PC-3 (cell line): ENCODE data around the gene GJC1. TPM values are rescaled to one million over a fixed set of nuclear protein-coding genes. Genes with fewer than 3 reads are reported as not detected.

ENCODE experiments used
- ATAC-seq: fragments of 200-7000 bp; cut with Tn5 transposase; 2 replicates; pipeline ENCODE4 v1.9.1; 2020; ENCODE audit warnings: mild to moderate bottlenecking, moderate library complexity
- BruUV-seq: library from RNA; stranded (reverse); fragments of 400-500 nt; replicated peaks from 2 replicates; lab custom pipeline; 2021; lab: Mats Ljungman, UMichigan
- CTCF ChIA-PET: fragments of 300-600 bp; sonication (Branson Sonifier 250); formaldehyde crosslinking; loops from one replicate; lab custom pipeline; 2022; ENCODE audit warnings: antibody characterized with exemption; lab: Charles Lee
- POLR2A ChIA-PET: fragments of 300-600 bp; sonication (Branson Sonifier 250); formaldehyde crosslinking; loops from one replicate; lab custom pipeline; 2022; ENCODE audit warnings: antibody characterized with exemption; ENCODE audit not compliant: unreplicated experiment; lab: Charles Lee
- DNase-seq: peaks from one replicate; pipeline ENCODE4 v3.0.0-alpha.2; 2015
- H2AFZ ChIP-seq: fragments of 300-600 bp; sonication (generic); 2 replicates; pipeline ENCODE4 v1.6.0; 2016; ENCODE audit warnings: antibody characterized with exemption, low read length
- H3F3A ChIP-seq: fragments of 300-600 bp; sonication (generic); one replicate; pipeline ENCODE4 v1.6.0; 2017; ENCODE audit warnings: antibody characterized with exemption, low read length, control low read depth, mild to moderate bottlenecking; ENCODE audit not compliant: unreplicated experiment
- H3K27ac ChIP-seq: fragments of 300-600 bp; sonication (generic); 2 replicates; pipeline ENCODE4 v1.5.1; 2016; ENCODE audit warnings: mild to moderate bottlenecking, low read length
- H3K27me3 ChIP-seq: fragments of 300-600 bp; sonication (generic); 2 replicates; pipeline ENCODE4 v1.6.1; 2016; ENCODE audit warnings: low read length, mixed read lengths
- H3K36me3 ChIP-seq: fragments of 300-600 bp; sonication (generic); 2 replicates; pipeline ENCODE4 v1.6.1; 2016; ENCODE audit warnings: low read depth, mixed run types, low read length, mixed read lengths
- H3K4me1 ChIP-seq: fragments of 300-600 bp; sonication (generic); 2 replicates; pipeline ENCODE4 v1.5.1; 2016; ENCODE audit warnings: low read length; ENCODE audit not compliant: insufficient read depth
- H3K4me2 ChIP-seq: fragments of 300-600 bp; sonication (generic); 2 replicates; pipeline ENCODE4 v1.6.0; 2016; ENCODE audit warnings: low read length
- H3K4me3 ChIP-seq: fragments of 300-600 bp; sonication (generic); 2 replicates; pipeline ENCODE4 v1.5.1; 2016; ENCODE audit warnings: mild to moderate bottlenecking, low read length, mixed read lengths
- H3K79me2 ChIP-seq: fragments of 300-600 bp; sonication (generic); 2 replicates; pipeline ENCODE4 v1.6.1; 2017; ENCODE audit warnings: low read length, mixed read lengths
- H3K9ac ChIP-seq: fragments of 300-600 bp; sonication (generic); 2 replicates; pipeline ENCODE4 v1.6.0; 2016; ENCODE audit warnings: mild to moderate bottlenecking, low read length
- H3K9me2 ChIP-seq: fragments of 300-600 bp; sonication (generic); replicated peaks from 2 replicates; pipeline ENCODE4 v1.6.1; 2016; ENCODE audit warnings: mixed run types, low read length, mixed read lengths
- H3K9me3 ChIP-seq: fragments of 300-600 bp; sonication (generic); 2 replicates; pipeline ENCODE4 v1.6.1; 2016; ENCODE audit warnings: low read length, mixed read lengths
- H4K20me1 ChIP-seq: fragments of 300-600 bp; sonication (generic); 2 replicates; pipeline ENCODE4 v1.6.1; 2016; ENCODE audit warnings: low read length, mixed read lengths
- CTCF ChIP-seq: fragments of 300-600 bp; sonication (generic); conservative IDR thresholded peaks from 2 replicates; pipeline ENCODE4 v1.5.1; 2017; ENCODE audit warnings: antibody characterized with exemption, low read depth, mild to moderate bottlenecking, low read length
- EZH2 ChIP-seq: fragments of 300-600 bp; sonication (generic); IDR thresholded peaks from one replicate; pipeline ENCODE4 v1.6.1; 2017; ENCODE audit warnings: antibody characterized with exemption, mild to moderate bottlenecking, low read length; ENCODE audit not compliant: unreplicated experiment
- EZH2phosphoT487 ChIP-seq: fragments of 300-600 bp; sonication (generic); IDR thresholded peaks from 2 replicates; pipeline ENCODE4 v1.6.1; 2018; ENCODE audit warnings: mild to moderate bottlenecking, antibody characterized with exemption, low read length, borderline replicate concordance
- intact Hi-C: fragments of 100-400 bp; cut with micrococcal nuclease; formaldehyde crosslinking; loops from 2 replicates; pipeline ENCODE4 v1.9.0; 2023
- total RNA-seq: library from RNA; depleted of rRNA; stranded (reverse); fragments of >200 nt; gene quantifications from 2 replicates; pipeline ENCODE4 v1.2.3, GENCODE V29; 2014

The GJC1 gene
- total RNA-seq, 1 experiment from 2014 or later: 17.1 TPM

- Histone ChIP-seq H3F3A (no peaks in the 10 kb centered on the region), H3K79me2 (no peaks in the 10 kb centered on the region), H3K4me2 (no peak overlapping the region), H3K9ac (no peak overlapping the region), H4K20me1 (no peaks in the 10 kb centered on the region), H3K27ac (no peak overlapping the region), H3K36me3 (no peaks in the 10 kb centered on the region), H3K4me1 (no peaks in the 10 kb centered on the region), H3K4me3 (no peak overlapping the region), H3K9me2 (no peaks in the 10 kb centered on the region), H3K9me3 (no peaks in the 10 kb centered on the region), H3K27me3 (no peaks in the 10 kb centered on the region), H2AFZ (no peak overlapping the region)
- intact Hi-C loops: no loop called here
- ChIA-PET POLR2A (no interaction called here), CTCF (no interaction called here)
- ATAC-seq (no peak), DNase-seq (no peak)
- no TSS peak for BruUV-seq
- TF ChIP-seq EZH2 (no peak), EZH2phosphoT487 (no peak), CTCF (no peak)
Observed at GRCh38 chr17:44787271-44787940, 42.7 kb downstream of the GJC1 start.

GRCh38 chr17:44786551-44787081 is 43.5 kb downstream of the GJC1 start:
- Histone ChIP-seq H3K36me3 (no peaks in the 10 kb centered on the region), H3F3A (no peaks in the 10 kb centered on the region), H3K4me3 (no peak overlapping the region), H3K9ac (no peak overlapping the region), H3K4me1 (no peaks in the 10 kb centered on the region), H3K9me3 (no peaks in the 10 kb centered on the region), H3K9me2 (no peaks in the 10 kb centered on the region), H2AFZ (no peak overlapping the region), H3K27me3 (no peaks in the 10 kb centered on the region), H4K20me1 (no peaks in the 10 kb centered on the region), H3K27ac (no peak overlapping the region), H3K4me2 (no peak overlapping the region), H3K79me2 (no peaks in the 10 kb centered on the region)
- CTCF ChIA-PET: no interaction called here
- POLR2A ChIA-PET: no interaction called here
- intact Hi-C loops: no loop called here
- DNase-seq: no peak
- no peak for TF ChIP-seq EZH2
- no peak for TF ChIP-seq CTCF
- TF ChIP-seq EZH2phosphoT487: no peak
- no TSS peak for BruUV-seq
- no peak for ATAC-seq

GRCh38 chr17:44785921-44786320 is 44.2 kb downstream of the GJC1 start:
- Histone ChIP-seq H3K27me3 (no peaks in the 10 kb centered on the region), H3K4me1 (no peaks in the 10 kb centered on the region), H3K4me3 (no peak overlapping the region), H3K27ac (no peak overlapping the region), H3K9me3 (no peaks in the 10 kb centered on the region), H3K4me2 (no peak overlapping the region), H3K9ac (no peak overlapping the region), H3F3A (no peaks in the 10 kb centered on the region), H2AFZ (no peak overlapping the region), H4K20me1 (no peaks in the 10 kb centered on the region), H3K9me2 (no peaks in the 10 kb centered on the region), H3K79me2 (no peaks in the 10 kb centered on the region), H3K36me3 (no peaks in the 10 kb centered on the region)
- ChIA-PET CTCF (no interaction called here), POLR2A (no interaction called here)
- intact Hi-C loops: no loop called here
- ATAC-seq (no peak), DNase-seq (no peak)
- TF ChIP-seq EZH2: no peak
- BruUV-seq: no TSS peak
